Esophagus squamous epithelium (tissue), 5 donors: ENCODE results near the gene NEUROG3. TPM values are rescaled to one million over a fixed set of nuclear protein-coding genes. Genes with fewer than 3 reads are reported as not detected.

Experiments
- DNase-seq: peaks from one replicate; lab custom pipeline; 2025; lab: John Stamatoyannopoulos, UW
- H3K27ac ChIP-seq, 4 donors: fragments of 200-600 bp; sonication (generic); one replicate each; pipeline ENCODE4 v1.5.1; 2016 to 2019; ENCODE audit warnings: mild to moderate bottlenecking in 1 of 4
- H3K27me3 ChIP-seq, 4 donors: fragments of 200-600 bp; sonication (generic); 1 replicate in 3 of 4; 2 replicates in 1 of 4; pipeline versions ENCODE4 v1.5.1 to v1.6.0; 2017 to 2021; ENCODE audit warnings: antibody characterized with exemption in 1 of 4
- H3K36me3 ChIP-seq, 3 donors: fragments of 200-600 bp; sonication (generic); one replicate each; pipeline ENCODE4 v1.5.1; 2016 to 2019
- H3K4me1 ChIP-seq, 3 donors: fragments of 200-600 bp; sonication (generic); one replicate each; pipeline ENCODE4 v1.5.1; 2017 to 2019
- H3K4me3 ChIP-seq, 4 donors: fragments of 200-600 bp; sonication (generic); 1 replicate in 3 of 4; 2 replicates in 1 of 4; pipeline ENCODE4 v1.5.1; 2016 to 2019; ENCODE audit warnings: mild to moderate bottlenecking in 2 of 4, moderate library complexity in 1 of 4
- H3K9me3 ChIP-seq, 3 donors: fragments of 200-600 bp; sonication (generic); one replicate each; pipeline ENCODE4 v1.5.1; 2016 to 2019
- CTCF ChIP-seq, 6 experiments: fragments of 450-650 bp in 4 of 6; fragments of 200-600 bp in 2 of 6; sonication (generic) in 2 of 6; IDR thresholded peaks; one replicate each; pipeline ENCODE4 v1.5.1; 2016 to 2019; ENCODE audit warnings: antibody characterized with exemption in 6 of 6, mild to moderate bottlenecking in 4 of 6, moderate library complexity in 4 of 6
- POLR2A ChIP-seq, 4 donors: fragments of 450-650 bp; IDR thresholded peaks; one replicate each; pipeline ENCODE4 v1.6.1; 2017; ENCODE audit warnings: antibody characterized with exemption in 4 of 4, mild to moderate bottlenecking in 4 of 4, moderate library complexity in 3 of 4
- WGBS, 2 donors: methylation state at CpG; one replicate each; pipeline ENCODE4 v1.1.5; 2018; 5-methylcytosine and 5-hydroxymethylcytosine counted together
- intact Hi-C: fragments of 100-400 bp; cut with DNase I; formaldehyde crosslinking; loops from one replicate; pipeline ENCODE4 v1.15.0; 2022
- total RNA-seq, 4 donors: library from RNA; depleted of rRNA; stranded (reverse); fragments of >200 nt; gene quantifications; one replicate each; pipeline ENCODE4 v1.1.0, GENCODE V29; 2016
- donor health status: DM: yes; HTN: yes; CAD: no.

NEUROG3 gene
- total RNA-seq, 4 donors from 2014 or later = not detected

GRCh38 chr10:69572159-69573055 lies 815 bp downstream of the NEUROG3 start:
- Histone ChIP-seq H3K36me3 (no peaks in the 10 kb centered on the region), H3K4me1 (peaks cover 4 to 36% (median 12%) of the 10 kb centered on the region in 3 donors), H3K9me3 (no peaks in the 10 kb centered on the region), H3K27ac (no peak overlapping the region), H3K27me3 (peaks cover 18 to 100% (median 53%) of the 10 kb centered on the region in 4 donors), H3K4me3 (peak overlapping the region in 3 of 4 donors; percentile 24 to 53 (median 36))
- no peak for DNase-seq
- intact Hi-C loops = no loop called here
- TF ChIP-seq CTCF (IDR thresholded peaks at IDR 0.05) (no peak), POLR2A (IDR thresholded peaks at IDR 0.05) (no peak)
- WGBS, 2 donors = 0 to 4% methylated on average over 9 to 12 of the region's 85 CpGs

DNA sequence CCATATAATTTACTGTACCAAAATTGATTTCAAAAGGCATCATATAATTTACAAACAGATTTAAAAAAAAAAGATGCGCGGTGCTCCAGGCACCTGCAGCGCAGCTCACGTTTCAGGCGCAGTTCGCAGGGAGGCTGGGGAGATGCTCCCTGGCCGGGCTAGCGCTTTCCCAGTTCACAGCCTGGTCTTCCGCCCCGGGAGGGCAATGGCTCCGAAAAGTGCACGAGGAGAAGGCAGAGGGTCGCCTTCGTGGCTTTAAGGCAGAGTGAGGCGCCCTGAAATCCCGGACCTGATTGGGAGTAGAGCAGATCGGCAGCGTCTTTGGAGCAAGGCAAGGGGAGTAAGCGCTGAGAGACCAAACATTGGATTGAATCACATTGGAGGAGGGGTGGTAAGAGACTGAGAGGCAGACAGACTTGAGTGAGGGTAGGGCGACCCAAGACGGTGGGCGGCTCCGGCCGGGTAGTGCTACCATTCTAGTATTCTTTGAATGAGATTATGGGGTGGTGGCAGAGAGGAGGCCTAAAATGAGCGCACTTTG lies 1.5 kb downstream of the NEUROG3 start:
- H3K4me1 ChIP-seq = peaks cover 4 to 36% (median 12%) of the 10 kb centered on the region in 3 donors
- H3K27me3 ChIP-seq = peaks cover 18 to 100% (median 51%) of the 10 kb centered on the region in 4 donors
- no peaks in the 10 kb centered on the region for H3K9me3 ChIP-seq
- TF ChIP-seq POLR2A (IDR thresholded peaks at IDR 0.05) (no peak), CTCF (IDR thresholded peaks at IDR 0.05) (no peak)
- intact Hi-C loops = no loop called here
- WGBS, 2 donors = 3 to 6% methylated on average over 20 to 25 of the region's 25 CpGs
- no peak overlapping the region for H3K27ac ChIP-seq
- no peak for DNase-seq
- no peak overlapping the region for H3K4me3 ChIP-seq
- H3K36me3 ChIP-seq = no peaks in the 10 kb centered on the region

DNA sequence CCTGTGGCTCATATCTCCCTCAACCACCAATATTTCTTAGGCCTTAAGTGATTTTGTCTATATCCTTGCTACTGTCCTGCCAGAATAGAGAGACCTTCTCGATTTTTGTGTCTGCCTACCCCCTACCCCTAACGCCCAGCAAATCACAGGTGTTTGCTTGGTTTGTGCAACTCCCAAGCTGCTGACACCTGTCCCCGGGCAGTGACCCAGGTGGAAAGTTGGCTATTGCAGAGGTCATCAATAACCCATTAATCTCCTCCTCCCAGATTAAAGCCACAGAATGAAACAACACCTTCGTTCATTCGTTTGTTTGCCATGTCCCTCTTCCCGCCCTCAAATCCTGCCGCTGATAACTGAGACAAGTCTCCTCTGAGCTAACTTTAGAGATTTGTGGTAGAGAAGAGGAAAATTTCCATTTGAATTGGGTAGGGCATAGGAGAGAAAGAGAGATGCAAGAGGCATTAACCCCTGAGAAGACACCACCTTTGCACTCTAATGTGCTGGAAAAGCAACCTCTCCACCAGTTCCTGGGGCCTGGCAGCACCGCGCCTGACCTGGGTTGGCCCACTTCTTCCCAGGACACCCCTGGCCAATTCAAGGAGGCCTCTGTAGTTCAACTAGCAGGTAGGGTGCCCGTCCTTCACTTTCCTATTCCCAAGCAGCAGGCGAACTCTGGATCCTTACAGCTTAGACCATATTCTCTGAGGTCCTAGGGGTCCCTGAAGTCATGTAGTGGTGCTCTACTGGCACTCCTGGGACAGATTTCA lies 3.0 kb downstream of the NEUROG3 start:
- Histone ChIP-seq H3K27me3 (peaks cover 18 to 100% (median 51%) of the 10 kb centered on the region in 4 donors), H3K4me1 (peaks cover 4 to 36% (median 12%) of the 10 kb centered on the region in 3 donors), H3K27ac (no peak overlapping the region), H3K36me3 (no peaks in the 10 kb centered on the region), H3K4me3 (no peak overlapping the region), H3K9me3 (no peaks in the 10 kb centered on the region)
- 10 to 12% methylated on average over 9 to 10 of the region's 11 CpGs for WGBS, 2 donors
- no peak for DNase-seq
- TF ChIP-seq CTCF (IDR thresholded peaks at IDR 0.05) = no peak
- no peak for TF ChIP-seq POLR2A (IDR thresholded peaks at IDR 0.05)
- intact Hi-C loops = no loop called here

DNA sequence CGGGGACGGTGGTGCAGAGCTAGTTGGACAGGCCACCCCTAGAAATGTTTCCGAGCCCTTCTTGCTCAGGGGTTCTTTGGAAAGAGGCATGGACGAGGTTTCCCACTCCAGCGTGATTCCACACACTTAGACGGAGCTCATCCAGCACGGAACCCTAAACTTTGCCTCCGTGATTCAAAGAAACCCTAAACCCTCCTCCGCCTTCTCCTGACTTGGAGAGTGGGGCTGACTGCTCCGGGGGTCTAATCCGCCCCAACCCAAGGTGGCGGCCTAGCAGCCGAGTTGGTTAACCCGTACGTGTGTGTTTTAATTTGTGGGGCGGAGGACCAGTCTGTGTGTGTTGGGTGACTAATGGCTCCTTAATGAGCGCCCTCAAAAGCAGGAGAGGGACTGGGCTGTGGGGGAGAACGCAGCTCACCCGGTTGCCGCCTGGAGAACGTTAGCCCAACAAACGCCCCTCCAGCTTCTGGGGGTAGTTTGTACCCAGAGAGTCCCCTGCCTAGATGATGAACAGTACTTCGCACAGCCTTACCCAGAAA lies 3.8 kb downstream of the NEUROG3 start:
- Histone ChIP-seq H3K4me1 (peaks cover 4 to 29% (median 12%) of the 10 kb centered on the region in 3 donors), H3K36me3 (no peaks in the 10 kb centered on the region), H3K27me3 (peaks cover 18 to 100% (median 48%) of the 10 kb centered on the region in 4 donors), H3K27ac (no peak overlapping the region), H3K4me3 (no peak overlapping the region), H3K9me3 (no peaks in the 10 kb centered on the region)
- intact Hi-C loops = no loop called here
- WGBS, 2 donors = 7 to 22% methylated on average over 11 to 15 of the region's 23 CpGs
- TF ChIP-seq CTCF (IDR thresholded peaks at IDR 0.05) (no peak), POLR2A (IDR thresholded peaks at IDR 0.05) (no peak)
- DNase-seq = no peak
